ENCODE results near the gene NEAT1.

Gene NEAT1

DNA sequence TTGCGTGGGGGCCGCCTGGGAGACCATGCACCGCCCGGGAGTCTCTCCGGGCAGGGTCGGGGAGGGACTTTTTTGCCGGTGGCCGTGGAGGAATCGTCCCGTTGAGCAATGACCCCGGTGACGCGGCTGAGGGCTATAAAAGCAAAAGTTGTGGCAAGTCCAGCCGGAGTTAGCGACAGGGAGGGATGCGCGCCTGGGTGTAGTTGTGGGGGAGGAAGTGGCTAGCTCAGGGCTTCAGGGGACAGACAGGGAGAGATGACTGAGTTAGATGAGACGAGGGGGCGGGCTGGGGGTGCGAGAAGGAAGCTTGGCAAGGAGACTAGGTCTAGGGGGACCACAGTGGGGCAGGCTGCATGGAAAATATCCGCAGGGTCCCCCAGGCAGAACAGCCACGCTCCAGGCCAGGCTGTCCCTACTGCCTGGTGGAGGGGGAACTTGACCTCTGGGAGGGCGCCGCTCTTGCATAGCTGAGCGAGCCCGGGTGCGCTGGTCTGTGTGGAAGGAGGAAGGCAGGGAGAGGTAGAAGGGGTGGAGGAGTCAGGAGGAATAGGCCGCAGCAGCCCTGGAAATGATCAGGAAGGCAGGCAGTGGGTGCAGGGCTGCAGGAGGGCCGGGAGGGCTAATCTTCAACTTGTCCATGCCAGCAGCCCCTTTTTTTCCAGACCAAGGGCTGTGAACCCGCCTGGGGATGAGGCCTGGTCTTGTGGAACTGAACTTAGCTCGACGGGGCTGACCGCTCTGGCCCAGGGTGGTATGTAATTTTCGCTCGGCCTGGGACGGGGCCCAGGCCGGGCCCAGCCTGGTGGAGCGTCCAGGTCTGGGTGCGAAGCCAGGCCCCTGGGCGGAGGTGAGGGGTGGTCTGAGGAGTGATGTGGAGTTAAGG is at the start of gene NEAT1:
Gene NEAT1, plus strand, starts transcription at position 166 of the 883 bp plus-strand sequence.
- peak; percentile 94 for DNase-seq

DNA sequence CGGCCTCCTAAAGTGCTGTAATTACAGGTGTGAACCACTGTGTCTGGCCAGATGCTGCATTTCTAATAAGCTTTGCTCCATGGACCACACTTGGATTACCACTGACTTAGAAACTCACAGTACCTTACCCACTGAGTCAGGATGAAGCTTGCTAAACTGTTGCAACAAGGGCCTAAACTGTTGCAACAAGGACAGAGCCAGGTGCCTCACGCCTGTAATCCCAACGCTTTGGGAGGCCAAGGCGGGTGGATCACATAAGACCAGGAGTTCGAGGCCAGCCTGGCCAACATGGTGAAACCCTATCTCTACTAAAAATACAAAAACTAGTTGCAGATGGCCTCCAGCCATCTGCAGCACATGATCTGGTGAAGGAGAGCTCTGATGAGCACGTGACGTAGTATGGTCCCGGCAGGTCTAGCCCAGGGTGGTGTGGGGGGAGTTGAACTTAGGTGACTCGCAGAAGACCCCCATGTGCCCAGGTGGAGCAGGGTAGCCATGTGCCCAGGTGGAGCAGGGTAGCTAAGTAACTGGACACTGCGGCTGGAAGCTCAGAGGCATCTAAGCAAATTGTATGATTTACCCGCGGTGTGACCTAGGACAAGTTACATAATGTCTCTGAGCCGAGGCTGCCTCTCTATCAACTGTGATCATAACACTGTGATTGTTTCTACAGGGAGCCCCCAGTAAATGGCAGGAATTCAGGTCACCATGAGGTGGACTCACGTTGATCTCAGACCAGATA is 48.6 kb upstream of the NEAT1 start:
- no peak for DNase-seq

DNA sequence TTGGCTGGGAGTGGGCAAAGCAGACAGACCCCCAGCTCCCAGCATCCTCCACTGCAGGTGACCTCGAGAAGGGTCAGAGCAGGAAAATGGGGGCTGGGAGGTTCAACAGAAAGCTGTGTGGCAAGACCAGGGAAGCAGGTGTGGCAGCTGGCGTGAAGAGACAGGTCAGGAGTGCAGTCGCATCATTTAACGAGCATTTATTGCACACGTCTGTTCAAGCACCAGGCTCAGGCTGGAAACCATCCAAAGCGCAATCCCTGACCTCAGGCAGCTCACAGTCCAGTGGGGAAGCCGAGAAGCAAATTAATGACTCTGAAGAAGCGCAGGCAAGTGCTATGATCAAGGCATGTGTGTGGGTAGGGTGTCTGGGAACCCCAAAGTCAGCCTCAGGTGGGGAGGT is 47.6 kb upstream of the NEAT1 start:
- no peak for DNase-seq

DNA sequence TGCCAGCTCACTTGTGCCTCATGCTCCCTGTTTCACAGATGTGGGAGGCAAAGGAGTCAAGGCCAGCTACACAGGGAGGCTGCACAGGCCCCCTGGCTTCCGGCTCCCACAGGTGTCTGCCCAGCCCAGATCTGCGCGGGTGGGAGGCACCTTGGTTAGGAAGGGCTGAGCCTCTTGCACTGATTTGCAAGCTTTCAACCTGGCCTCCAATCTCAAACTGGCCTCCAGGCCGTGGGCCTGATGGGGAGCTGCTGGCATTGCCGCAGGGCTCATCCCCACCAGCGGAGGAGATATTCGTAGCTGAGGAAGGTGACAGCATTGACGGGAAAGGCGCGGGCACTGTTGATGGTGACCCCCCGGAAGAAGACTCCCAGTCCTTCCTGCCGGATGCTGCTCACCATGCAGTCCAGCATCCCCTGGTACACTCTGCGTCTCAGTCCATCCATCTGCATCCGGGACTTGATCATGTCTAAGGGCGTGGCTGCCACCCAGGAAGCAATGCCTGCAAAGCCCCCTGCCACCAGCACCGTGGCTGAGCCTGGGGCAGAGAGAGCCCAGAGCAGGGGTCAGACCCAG is 46.4 kb upstream of the NEAT1 start:
- DNase-seq = no peak

DNA sequence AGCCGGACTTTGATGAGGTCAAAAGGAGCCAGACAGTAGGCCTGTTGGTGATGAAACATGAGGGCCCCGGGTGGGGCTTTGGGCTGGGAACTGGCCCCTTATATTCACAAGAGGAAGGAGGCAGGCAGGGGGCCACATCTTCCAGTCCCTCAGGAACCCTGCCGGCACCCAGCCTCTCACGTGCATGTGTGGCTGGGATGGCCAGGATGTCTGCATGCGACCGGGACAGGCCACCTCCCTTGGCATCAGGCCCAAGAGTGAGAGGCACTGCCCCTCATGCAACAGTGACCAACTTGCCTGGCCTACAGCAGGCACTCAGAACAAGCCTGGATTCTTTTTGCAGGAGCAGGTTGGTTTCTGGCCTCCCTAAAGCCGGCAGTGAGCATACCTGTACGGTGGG is 45.6 kb upstream of the NEAT1 start:
- DNase-seq = no peak

DNA sequence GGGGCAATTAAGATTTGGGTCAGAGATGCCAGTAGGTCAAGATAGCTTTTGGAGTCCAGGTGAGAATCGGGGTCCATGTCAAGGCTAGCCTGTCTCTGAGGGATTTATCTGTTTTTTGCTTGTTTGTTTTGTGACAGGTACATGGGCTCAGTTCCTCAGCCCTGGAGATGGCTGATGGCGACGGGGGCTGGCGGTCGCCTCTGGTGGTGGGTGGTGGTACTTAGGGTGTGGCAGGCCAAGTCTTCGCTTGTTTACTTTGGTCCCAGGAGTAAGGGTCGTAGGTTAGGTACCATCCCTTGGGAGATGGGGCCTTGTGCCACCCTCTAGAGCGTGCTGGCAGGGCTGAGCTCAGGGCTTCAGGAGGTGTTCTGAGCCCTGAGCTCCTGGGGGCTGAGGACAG is 44.8 kb upstream of the NEAT1 start:
- no peak for DNase-seq

DNA sequence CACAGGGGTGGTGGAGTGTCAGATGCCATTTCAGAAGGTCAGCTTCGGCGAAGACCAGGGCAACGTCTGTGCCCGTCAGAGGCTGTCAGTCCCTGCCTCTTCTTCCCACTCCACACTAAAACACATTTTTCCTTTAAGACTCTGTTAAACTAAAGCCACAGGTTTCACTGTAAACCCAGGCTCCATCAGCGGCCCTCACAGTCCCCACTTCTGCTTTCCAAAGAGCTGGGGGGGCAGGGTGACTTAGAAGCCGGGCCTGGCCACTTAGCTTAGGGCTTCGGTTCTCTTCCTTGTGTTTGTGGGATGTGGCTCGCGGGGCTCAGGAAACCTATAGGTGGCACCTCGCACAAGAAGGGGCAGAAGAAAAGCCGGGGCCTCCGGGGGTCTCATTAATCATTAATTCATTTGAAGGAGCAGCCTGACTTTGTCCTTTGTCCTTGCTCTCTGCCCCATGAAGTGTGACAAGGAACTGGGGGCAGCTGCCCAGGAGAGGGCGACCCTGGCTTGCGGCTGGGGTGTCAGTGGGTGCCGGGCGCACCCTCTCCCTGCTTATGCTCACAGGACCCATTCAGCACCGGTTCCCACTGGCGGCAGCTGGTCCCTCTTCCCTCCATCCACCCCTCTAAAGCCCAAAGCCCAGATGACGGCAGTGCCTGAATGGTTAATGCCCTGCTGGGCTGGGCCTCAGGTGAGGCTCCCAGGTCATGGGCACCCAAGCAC is 44.2 kb upstream of the NEAT1 start:
- no peak for DNase-seq

DNA sequence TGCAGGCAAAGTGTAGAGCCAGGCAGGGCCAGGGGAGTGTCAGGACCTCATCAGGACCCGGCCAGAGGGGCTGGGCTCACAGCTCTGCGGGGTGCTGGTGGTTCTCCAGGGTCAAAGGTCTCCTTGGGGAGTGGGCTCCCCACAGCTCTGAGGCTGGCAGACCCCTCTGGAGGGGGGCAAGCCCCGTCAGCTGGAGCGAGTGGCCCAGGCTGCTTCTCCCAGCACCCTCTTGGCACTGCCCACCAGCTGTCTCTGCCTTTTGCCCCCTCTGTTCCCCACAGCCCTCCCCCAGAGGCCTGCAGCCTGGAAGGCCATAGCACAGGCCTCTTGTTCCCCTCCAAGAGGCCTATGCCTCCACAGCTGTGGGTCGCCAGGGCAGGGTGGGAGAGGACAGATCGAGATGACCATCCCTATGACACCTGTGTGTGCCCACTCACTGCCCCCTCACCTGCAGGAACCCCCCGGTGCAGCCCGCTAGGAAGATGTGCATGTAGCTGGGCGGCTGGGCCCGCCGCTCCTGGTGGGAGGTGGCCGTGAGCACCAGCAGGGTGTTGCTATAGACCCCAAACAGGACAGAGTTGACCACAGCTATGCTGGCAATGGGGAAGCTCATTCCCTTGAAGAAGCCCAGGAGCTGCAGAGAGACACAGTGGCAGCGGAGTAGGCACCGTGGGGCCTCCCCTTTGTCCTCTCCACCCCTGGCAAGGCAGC is 43.5 kb upstream of the NEAT1 start:
- no peak for DNase-seq

DNA sequence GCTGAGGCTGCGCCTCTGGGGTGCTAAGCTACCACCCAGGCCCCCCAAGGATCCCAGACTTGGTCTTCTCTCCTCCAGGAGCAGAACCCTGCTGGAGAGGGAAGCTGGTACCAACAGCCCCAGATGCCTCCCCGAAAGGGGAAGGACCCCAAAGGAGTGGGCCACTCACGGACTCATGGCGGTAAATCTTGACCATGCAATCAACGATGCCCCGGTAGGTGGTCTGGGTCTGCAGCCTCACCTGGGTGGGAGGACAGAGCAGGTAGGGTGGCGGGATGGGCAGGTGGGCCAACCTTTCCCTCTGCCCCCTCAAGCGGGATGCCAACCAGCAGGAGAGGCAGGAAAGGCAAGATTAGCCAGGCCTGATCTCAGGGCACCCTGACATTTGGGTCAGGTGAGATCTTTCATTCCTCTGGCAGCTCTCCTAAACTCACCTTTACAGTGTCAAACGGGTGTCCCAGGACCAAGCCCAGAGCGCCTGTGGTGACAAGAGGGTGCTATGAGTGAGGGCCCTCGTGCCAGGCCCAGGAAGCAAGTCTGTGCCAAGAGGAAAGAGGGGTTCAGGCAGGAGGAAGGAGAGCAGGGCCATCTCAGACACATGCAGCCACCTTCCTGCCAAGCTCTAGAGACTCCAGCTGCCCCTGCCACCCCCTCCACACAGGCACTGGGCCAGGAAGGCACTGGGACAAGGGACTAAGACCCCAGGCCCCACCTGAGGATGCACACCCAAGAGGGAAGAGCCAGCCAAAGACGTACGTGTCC is 42.7 kb upstream of the NEAT1 start:
- DNase-seq = no peak

DNA sequence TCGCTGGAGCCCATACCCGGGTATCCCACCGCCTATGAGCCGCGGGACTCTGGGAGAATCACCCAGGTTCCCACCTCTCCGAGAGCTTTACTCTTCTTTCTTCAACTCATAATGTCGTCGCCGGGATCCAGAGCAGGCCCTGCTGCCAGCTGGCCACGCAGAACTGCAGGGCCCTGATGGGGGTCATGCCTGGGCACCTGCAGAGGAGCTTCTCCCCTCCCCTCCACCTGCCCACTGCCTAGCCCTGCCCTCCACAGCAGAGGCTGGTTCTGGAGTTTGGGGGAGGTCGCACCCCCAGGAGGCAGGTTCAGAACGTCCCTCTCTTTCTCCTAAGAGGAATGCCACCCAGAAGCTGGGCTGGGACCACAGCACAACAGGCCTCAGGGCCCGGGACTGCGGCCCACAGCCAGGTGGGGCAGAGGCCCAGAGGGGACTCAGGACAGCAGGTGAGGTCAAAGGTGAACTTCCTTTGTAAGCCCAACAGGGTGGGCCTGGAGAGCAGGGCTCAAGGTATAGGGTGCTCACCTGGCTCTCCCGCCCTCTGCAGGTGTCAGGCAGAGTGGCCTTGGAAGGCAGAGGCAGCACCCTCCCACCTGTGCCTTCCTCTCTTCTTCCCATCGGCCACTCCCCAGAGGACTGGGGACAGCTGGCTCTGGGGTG is 42.0 kb upstream of the NEAT1 start:
- DNase-seq = no peak

DNA sequence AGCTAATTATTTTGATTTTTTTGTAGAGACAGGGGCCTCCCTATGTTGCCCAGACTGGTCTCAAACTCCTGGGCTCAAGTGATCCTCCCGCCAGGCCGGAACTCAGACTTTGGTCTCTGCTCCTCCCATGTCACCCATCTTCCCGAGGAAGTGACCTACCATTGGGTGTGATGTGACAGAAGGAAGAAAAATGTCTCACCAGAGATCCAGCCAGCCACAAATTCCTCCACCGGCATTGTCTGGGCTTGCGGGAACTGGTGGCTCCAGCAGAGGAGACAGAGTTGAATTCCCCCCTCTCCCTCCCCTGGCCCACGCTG is 40.9 kb upstream of the NEAT1 start:
- DNase-seq = peak; percentile 39

DNA sequence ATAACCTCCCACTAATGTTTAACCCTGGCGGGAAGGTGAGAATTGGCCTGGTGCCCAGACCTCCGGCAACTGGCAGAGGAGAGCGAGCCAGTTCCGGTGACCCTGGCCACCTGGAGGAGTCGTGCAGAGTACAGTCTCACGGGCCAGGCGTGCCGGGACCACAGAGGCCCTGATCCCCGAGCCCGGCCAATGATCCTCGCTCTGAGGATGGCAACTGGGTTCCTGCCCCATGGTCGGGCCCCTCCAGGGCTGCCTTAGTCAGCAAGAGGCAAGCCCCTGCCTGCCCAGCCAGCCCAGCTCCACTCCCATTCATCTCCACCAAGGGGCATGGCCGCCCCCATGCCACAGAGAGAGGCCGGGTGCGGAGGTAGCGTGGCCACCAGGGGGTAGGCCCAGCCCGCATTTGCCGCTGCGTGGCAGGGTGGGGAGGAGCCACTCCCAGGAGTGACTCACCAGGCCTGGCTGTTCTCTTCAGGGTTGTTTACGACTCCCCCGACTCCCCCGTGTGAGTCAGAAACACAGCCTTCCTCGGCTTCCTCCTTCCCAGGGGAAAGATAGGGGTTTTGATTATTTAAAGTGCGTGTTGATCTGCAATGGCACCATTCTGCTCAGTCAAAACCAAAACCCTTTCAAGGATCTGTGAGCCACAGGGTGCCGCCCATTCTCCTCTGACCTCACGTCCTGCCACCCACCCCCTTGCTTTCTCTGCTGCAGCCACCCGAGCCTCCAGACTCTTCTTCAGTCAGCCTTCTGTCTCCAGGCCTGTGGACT is 40.4 kb upstream of the NEAT1 start, which contains the start of gene SLC25A45:
Gene SLC25A45, minus strand, starts transcription at position 614 of the 771 bp plus-strand sequence. CDS start 695 bp downstream, outside the sequence.
- peak; percentile 98 for DNase-seq

DNA sequence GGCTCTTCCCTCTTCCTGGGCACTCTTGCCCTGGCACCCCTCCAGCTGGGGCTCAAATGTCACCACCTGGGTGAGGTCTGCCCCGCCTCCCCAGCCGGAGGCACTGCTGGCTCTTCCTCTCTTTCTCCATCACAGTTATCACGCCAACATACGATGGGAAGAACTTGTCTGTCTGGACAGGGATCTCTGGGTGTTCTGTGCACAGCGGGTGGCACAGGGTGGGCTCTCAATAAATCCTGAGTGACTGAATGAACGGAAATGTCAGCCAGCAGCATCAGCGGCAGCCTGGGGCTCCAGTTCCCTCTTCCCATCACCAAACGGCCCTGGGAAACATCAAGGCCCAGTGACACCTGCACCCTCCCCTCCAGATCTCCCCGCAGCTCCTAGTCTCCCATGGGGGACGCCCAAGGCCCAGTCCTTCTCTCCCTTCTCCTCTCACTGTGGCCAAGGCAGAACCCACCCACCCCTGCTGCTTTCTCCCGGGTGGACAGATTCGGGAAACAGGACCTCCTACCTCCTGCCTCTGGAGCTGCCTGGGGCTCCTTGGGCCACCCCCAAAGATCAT is 39.7 kb upstream of the NEAT1 start:
- no peak for DNase-seq

DNA sequence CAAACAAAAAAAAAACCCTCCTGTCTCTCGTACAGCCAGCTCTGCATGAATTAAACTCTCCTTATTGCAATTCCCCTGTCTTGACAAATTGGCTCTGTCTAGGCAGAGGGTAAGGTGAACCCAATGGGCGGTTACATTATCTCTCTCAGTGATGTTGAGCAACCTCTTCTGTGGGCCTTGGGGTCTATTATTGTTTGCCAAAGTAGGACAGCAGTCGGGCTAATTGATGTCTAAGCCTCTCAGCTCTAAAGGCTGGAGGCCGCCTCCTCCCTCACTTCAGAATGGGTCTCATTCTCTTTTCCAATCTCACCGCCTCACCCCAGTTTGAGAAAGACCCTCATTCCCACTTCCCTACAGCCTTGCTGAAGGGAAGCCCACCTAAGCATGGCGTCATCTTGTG is 38.8 kb upstream of the NEAT1 start:
- no peak for DNase-seq

DNA sequence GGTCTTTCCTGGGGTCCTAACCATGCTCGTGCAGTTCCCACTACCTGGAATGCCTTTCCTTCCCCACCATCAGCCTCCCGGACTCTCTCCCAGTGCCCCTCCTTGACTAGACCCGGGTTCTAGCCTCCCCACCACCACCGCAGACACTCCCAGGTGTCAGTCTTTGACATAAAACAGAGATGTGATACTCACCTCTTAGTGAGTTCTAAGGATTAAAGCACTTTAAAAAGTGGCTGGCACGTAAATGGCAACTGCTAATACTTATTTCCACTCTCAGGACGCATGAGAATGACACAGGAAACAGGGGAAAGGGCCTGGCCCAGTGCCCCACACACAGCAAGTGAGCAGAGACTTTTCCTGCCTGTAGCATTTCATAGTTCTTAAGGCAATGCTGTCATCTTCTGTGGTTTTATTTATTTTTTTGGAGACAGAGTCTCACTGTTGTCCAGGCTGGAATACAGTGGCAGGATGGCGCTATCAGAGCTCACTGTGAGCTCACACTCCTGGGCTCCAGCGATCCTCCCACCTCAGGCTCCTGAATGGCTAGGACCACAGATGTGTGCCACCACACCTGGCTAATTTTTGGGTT is 38.2 kb upstream of the NEAT1 start:
- no peak for DNase-seq

DNA sequence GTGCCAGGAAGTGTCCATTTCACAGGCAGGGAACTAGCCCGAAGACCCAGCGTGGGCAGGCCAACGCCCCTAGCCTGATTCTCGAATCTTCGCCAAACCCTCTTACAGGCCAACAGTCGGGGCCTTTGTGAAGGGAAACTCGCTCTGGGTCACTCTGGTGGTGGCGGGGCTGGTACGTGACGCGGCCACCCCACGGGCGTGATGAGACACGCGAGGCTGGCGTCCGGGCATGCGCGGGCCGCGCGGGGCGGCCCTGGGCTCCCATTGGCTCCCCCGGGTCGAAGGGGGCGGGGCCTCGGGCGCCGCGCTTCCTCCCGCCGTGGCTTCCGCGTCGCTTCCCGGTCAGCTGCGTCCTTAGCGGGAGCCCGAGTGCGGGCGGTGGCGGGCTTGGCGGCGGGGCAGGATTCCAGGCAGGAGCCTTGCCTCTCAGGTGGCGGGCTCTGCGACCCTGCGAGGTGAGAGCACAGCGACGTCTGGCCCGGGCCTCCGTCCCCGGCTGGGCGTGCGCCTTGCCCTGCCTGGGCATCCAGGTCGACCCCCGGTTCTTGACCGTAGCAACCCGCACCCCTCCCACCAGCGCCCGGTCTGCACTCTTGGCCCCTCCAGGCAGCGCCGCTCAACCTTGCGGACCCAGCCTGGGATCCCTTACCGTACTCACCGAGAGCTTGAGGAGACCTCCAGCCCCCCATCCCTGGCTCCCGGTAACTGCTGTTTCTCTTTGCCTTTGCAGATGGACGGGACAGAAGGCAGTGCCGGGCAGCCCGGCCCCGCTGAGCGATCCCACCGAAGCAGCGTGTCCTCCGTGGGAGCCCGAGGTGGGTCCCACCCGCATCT is 36.1 kb upstream of the NEAT1 start, which contains the start of gene FRMD8:
Gene FRMD8, plus strand, starts transcription at position 331 of the 834 bp plus-strand sequence. Its CDS starts 400 bp downstream, at position 731.
- peak; percentile 76 for DNase-seq

DNA sequence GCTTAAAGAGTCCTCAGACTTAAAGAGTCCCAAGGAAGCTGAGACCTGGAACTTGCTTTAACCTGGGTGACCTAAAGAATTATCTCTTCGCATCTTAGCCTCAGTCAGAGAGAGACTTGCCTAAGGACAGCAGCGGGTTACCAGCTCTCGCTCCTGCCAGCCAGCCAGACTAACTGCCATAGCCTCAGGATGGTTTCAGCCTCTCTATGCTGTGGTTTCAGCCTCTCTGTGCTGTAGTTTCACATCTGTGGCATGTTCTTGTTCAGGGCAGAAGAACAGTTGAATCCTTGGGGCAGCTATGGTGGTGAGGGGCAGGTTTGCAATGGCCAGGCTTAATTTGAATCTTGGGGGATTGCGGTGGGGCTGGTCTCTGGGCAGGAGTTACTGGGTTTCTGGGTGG is 33.9 kb upstream of the NEAT1 start:
- DNase-seq = no peak

DNA sequence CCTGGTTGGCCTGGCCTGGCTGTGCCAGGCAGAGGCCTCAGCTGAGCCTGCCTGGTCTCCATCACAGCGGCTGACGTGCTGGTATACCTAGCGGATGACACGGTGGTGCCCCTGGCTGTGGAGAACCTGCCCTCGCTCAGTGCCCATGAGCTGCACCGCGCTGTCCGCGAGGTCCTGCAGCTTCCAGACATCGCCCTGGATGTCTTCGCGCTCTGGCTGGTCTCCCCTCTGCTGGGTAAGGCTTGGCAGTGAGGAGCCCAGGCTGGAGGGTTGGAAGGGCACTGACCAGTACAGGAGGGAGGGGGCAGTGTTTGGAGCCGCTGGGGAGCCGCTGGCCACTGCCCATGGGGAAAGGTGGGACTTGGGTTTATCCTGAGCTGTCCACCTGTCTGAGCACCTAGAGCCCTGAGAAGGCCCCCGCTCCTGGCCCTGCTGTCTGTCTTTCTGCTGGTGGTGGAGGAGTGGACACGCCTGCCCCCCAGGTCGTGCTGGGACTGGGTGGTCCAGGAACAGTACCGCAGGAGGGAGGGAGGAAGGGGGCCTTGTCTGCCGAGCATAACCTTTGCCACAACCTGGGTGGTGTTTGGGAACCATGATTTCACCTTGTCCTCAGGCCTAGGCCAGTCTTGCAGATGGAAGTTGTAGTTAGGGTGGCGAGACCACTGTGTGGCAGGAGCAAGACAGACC is 33.2 kb upstream of the NEAT1 start:
- DNase-seq = no peak
